Inferior parietal cortex (tissue), 1 donor: Measurements from ENCODE around the gene MYO7A.

Source experiments
- DNase-seq: peaks from one replicate; pipeline ENCODE4 v3.0.0-alpha.2; 2016; ENCODE audit errors: extremely low spot score

MYO7A gene

DNA sequence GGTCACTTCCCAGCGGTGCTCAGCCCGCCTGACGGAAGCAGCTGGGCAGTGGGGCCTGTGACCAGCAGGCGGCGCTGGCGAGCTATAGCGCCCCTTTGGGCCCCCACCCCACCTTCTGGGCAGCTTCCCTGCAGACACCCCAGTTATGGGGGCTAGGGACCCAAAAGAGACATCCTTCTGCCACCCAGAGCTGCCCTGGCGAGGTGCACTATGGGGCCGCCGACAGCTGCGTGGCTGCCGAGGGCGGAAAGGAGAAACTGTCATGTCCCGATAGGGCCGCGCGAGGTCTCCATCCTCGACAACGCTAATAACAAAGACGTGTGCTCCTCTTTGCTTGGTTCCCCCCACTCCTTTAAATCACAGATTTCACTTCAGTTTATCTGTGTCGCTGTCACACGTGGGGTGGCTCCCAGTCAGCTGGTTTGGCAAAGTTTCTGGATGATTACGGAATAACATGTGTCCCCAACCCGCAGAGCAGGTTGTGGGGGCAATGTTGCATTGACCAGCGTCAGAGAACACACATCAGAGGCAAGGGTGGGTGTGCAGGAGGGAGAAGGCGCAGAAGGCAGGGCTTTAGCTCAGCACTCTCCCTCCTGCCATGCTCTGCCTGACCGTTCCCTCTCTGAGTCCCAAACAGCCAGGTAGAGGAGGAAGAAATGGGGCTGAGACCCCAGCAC, 673 bp upstream of the MYO7A start:
- peak; percentile 73 for DNase-seq

DNA sequence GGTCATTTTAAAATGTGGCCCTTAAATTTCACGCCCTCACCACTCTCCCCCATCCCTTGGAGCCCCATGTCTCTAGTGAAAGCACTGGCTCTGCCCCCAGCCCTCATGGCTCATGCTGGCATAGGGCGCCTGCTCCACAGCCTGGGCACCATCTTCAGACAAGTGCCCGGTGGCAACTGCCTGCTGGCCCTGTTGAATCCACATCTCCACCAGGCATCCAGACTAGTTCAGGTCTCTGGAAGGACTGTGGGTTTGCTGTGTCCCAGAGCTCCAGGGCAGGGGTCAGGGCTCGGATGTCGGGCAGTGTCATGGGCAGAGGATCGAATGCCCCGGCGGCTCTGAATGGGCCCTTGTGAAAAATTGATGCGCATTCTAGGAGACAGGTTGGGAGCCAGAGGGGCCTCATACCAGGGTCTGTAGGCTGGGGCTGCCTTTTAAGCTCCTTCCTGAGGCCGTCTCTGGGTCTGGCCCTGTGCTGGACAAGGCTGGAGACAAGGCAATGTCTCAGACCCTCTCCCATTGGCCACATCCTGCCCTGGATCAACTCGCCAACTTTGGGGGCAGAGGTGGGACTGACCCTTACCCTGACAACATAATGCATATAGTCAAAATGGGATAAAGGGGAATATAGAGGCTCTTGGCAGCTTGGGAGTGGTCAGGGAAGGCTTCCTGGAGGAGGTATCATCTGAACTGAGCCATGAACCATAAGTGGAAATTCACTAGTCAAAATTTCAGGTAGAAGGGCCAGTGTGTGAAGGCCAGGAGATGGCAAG, 1.2 kb downstream of the MYO7A start:
- DNase-seq = no peak

DNA sequence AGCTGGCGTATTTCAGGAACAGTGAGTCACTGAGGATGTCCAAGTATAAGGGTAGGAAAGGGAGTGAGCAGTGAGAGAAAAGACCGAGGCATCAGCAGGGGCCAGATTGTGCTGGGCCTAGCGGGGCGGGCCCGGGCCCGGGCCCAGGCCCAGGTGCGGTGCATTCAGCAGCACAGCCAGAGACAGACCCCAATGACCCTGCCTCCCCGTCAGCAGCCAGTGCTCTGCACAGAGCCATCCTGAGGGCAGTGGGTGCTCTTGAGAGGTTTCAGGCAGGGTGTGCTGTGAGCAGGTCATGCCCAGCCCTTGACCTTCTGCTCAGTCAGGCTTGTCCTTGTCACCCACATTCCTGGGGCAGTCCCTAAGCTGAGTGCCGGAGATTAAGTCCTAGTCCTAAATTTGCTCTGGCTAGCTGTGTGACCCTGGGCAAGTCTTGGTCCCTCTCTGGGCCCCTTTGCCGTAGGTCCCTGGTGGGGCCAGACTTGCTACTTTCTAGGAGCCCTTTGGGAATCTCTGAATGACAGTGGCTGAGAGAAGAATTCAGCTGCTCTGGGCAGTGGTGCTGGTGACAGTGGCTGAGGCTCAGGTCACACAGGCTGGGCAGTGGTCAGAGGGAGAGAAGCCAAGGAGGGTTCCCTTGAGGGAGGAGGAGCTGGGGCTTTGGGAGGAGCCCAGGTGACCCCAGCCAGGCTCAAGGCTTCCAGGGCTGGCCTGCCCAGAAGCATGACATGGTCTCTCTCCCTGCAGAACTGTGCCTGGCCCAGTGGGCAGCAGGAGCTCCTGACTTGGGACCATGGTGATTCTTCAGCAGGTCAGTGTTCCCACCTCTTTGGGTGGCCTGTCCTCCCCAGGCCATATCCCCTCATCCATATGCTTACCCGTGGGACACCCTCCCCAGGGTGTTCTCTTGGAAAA, 2.1 kb downstream of the MYO7A start:
- no peak for DNase-seq

DNA sequence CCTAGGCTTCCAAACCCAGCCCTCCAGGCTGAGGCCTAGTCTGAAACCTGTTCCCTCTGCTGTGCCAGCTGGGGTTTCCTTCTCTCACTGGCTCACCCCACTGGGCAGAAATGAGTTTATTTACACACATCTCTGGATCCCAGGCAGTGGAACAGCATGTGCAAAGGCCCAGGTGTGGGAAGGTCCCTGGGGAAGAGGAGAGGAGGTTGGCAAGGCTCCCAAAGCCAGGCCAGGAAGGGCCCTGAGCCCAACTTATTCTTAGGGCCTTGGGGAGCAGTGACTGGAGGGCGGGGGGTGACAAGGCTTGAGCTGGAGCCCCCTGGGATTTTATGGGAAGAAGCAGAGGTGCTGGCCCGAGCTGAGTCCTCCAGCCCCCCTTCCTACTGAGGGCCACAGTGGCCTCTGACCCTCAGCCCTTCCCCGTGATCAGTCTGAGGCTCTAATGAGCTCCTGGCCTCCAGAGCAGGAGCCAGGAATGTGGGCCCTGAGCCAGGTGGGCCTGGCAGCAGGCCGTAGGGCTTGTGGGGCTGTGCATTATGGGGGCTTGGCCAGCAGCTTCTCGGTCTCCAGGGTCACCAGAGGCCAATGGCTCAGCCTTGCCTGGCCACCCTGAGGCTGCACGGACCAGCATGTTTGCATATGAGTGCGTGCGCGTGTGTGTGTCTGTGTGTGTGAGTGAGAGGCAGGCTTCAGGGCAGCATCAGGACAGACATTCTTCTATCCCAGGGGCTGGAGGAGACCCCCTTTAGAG, 2.9 kb downstream of the MYO7A start:
- no peak for DNase-seq

DNA sequence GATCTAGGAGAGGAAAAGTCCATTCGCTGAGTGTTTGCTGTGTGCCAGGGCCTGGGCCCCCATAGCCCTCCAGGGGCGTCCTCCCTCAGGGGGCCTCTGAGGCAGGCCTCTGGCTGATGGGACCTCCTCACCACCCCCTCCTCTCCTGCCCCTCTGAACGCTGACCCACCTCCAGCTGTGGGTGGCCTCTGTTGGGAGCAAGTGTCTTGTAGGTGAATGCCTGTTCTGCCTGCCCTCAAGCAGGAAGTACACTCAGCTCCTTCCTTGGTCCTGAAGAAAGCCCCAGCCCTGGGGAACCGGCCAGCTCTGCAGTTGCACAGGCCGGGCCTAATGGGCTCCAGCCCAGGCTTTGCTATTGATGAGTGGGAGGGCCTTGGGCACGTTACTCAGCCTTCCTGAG, 3.5 kb downstream of the MYO7A start:
- no peak for DNase-seq

DNA sequence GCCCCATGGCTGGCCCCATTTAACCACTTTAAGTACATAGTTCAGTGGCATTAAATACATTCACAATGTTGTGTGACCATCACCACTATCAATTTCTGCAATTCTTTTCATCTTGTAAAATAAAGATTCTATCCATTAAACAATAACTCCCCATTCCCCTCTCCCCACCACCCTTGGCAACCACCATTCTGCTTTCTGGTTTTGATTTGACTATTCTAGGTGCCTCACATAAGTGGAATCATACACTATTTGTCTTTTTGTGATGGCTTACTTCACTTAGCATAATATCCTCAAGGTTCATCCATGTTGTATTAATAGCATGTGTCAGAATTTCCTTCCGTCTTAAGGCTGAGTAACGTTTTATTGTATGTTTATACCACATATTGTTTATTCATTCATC, 7.0 kb downstream of the MYO7A start:
- no peak for DNase-seq

DNA sequence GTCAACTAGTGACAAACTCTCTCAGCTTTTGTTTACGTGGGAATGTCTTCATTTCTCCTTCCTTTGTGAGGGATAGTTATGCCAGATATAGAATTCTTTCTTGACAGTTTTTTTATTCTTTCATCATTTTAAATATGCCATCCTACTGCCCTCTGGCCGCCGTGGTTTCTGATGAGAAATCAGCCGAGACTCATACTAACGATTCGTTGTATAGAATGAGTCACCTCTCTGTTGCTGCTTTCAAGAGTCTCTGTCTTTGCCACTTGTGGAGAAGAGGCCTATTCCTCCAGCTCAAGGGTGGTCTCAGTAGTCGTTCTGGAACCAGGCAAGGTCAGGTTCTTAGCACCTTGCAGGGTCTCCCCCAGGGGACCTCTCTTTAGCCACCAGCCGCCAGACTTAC, 8.0 kb downstream of the MYO7A start:
- no peak for DNase-seq

DNA sequence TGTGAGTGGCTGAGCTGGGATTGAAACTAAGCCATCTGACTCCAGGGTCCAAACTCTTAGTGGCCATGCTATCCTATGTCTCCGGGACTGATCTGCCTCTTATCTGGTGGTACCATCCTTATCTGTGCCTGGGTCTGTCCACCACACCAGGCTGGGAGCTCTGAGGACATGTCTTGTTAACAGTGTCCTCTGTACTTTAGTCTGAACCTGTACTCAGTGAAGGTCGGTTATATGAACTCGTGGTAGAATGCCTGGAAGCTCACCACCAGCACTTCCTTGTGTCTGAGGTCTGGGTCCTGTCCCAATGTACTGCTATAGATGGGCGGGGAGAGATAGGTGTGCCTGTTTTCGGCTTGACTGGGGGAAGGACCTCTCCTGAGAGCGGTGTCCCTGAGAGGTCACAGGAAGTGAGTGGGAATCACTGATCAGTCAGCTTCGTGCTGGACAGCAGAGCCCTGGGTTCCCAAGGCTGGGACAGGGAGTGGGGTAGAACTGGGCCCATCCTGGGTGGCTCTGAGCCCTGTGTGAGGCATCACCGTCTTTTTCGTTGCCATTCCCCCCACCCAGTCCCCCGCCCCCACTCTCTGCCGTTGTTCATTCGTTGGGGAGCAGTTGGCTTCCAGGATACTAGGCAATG, 8.9 kb downstream of the MYO7A start:
- DNase-seq = no peak

DNA sequence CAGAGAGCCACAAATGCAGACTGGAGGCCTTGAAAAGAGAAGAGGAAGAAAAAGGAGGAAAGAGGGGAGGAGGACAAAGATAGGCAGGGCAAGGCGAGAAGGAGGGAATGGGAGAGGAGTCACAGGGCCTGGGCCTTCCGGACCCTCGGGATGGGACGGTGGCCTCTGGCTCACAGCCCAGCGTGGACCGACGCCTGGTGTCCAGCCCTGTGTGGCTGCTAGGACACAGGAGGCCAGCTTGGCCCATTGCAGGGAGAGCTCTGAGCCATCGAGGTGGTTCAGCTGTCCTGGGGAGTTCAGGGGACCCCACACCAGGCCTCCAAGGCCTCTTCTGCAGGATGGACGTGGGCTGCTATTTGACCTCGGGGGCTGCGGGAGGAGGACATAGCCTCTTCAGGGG, 9.4 kb downstream of the MYO7A start:
- DNase-seq = no peak

DNA sequence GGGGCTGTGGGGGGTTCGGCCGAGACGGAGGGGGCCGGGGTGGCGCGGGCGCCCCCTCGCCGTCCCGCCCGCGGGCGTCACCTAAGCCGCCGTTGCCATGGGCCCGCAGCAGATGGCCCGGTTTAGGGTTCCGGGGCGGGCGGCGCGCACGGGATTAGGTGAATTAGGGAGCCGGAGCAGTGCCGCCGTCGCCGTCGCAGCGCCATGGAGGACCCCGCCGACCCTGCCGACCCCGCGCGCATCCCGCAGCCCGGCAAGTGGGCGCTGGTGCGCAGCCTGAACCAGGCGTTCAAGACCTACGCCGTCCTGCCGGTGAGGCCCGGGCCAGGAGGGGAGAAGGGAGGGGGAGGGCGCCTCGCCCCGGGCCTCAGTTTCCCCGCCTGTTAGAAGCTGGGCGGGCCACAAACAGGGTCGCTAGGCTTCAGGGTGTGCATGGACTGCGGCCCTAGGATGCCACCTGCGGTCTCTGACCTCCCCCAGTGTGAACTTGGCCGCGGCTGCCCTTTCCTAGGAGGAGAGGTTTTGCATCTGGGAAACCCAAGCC, 10.1 kb downstream of the MYO7A start:
- DNase-seq = no peak

DNA sequence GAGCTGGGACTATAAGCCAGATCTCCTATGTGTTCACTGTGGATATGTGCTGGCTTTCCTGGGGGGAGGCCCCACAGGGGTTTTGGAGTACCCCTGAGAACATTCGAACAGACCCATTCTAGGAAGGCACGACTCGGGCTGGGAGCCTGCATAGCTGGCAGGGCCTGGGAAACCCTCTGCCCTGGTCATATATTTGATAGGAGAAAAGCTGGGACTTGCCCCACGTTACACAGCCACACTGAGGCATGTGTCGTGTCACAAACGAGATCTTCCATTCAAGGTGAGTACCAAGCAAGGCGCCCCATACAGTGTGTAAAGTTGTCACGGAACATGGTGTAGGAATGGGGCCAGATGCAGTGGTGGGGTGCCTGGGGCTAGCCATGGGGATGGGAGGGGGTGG, 11.2 kb downstream of the MYO7A start:
- DNase-seq = no peak

DNA sequence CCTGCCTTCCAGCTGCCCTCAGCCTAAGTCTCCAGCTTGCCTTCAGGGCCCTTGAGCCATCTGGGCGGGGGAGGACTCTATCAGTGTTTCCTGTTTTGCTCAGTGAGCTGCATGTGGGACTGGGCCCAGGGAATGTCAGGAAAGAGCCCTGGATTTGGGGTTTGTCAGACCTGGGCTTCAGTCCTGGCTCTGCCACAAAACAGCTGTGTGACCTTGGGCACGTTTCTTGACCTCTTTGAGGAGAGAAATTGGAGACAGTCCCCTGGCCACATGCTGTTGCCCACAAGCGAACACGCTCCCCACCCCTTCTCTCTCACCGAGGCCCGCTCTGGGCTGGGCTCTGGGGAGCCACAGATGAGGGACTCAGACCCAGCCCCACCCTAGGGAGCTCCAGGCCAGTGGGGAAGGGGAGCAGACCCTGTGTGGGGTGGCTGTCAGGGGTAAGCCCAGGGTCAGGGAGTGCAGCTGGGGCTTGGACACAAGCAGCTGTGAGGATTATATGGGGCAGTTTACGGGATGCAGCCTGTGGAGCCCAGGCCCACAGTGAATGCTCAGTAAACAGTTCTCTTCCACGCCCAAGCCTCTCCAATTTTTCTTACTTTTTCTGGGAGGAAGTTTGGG, 12.3 kb downstream of the MYO7A start:
- DNase-seq = no peak

DNA sequence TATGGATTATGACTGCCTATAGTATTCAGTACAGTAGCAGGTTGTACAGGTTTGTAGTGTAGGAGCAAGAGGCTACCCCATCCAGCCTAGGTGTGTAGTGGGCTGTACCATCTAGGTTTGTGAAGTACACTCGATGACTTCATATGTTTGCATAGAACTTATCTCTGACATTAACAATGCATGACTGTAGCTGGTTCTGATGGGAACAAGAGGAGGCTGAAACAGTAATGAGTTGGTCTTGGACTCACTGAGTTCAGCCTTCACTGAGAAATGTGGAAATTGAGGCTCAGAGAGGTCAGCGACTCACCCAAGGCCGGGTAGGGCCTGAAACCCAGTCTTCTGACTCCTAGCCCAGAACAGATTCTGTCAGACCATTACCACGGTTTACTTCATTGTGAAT, 13.0 kb downstream of the MYO7A start:
- no peak for DNase-seq

DNA sequence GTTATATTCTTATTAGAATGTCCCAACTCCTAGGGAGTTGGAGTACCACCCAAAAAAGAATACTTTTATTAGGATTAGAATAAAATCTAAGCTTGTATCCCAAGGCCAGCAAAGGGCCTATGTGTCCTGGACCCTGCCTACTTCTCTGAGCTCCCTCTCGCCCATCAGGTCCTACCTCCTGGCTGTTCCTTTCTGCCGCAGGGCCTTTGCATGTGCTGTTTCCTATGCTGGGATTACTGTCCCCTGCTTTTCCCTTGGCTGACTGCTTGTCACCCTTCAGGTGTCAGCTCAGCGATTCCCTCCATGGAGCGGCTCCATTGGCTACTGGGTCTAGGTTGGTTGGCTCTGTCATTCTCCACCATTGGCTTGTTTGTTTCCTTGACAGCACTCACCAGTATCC, 13.4 kb downstream of the MYO7A start:
- DNase-seq = no peak

DNA sequence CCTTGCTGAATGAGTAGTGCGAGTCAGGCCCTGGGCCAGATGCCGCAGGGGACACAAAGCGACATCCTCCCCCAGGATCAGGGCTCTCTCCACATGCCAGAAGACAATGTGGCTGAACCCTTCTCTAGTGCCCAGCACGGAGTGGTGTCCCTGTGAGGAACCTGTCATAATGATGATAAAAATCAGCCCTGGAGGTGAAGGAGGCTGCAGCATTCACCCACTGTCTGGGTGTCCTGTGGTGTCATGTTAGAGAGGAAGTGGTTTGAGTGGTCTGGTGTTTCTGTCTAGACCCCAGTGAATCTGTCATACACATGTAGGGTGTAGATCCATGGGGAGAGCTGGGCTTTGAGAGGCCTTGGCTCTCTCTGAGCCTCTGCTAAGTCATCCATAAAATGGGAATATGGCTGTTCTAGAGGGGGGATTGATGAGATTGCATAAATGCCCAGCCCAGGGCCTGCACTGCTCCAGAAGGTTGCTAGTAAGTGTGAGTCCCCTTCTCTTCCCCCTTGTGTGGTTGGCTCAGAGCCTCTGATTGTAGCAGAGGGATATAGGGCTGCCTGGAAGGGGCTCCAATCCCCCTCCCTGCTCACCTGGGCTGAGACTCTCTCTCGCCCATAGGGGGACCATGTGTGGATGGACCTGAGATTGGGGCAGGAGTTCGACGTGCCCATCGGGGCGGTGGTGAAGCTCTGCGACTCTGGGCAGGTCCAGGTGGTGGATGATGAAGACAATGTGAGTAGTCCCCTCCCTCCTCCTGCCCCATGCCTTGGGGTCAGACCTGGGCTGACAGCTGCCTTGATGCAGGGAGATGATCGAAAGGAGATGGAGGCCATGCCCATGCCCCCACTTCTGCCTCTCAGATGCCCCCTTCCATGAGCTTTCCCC, 14.3 kb downstream of the MYO7A start:
- no peak for DNase-seq

DNA sequence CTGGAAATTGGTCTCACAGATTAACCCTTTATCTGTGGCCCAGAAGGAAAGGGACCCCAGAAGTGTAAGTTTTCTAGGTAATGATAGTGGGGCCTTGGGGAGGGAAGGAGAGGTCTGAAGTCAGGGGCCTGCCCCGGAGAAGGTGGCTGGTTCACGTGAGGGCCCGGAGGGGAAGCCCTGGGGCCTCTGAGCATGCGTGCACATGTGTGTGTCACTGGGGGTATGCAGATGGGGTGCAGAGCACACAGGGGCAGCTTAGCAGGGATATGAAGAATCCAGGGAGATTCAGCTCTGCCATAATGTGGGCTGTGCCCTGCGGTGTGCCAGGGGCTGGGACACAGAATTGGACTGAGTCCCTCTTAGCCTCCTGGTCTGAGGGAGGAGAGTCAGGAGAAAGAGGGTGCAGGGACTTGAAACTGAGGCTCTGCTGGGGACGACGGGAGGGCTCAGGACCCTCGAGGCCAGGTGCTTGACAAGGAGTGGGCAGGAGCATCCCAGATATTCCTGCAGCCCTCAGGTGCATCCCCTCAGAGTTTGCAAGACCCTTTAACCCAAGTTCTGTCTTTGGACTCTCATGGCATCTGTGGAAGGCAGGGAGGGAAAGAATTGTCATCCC, 15.5 kb downstream of the MYO7A start:
- DNase-seq = no peak

DNA sequence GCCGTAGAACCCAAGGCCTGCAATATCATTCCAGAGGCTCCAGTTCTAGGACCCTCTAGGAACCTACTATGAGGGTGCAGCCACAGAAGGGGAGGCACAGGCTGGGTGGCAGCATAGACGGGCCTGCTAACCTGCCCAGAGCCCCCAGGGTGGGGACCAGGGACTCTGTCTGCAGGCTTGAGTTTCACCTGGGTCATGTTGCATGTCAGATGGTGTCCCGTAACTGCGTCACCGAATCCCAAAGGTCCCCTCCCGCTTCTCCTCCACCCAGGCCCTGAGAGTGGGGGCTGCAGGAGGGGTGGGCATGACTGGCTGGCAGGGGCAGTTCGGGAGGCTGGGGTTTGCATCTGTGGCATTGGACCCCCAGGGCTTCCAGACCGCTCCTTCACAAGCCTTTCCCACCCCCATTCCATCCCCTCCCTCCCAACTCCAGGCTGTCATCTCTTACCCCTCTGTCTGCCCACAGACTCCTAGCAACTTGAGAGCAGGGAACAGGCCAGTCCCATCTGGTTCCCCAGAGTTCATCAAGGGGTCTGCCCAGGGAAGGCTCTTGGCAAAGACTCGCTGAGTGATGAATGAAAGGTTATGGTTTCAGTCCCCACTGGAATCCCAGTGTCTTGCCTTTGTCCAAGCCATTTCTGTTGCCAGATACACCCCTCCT, 16.3 kb downstream of the MYO7A start:
- no peak for DNase-seq

DNA sequence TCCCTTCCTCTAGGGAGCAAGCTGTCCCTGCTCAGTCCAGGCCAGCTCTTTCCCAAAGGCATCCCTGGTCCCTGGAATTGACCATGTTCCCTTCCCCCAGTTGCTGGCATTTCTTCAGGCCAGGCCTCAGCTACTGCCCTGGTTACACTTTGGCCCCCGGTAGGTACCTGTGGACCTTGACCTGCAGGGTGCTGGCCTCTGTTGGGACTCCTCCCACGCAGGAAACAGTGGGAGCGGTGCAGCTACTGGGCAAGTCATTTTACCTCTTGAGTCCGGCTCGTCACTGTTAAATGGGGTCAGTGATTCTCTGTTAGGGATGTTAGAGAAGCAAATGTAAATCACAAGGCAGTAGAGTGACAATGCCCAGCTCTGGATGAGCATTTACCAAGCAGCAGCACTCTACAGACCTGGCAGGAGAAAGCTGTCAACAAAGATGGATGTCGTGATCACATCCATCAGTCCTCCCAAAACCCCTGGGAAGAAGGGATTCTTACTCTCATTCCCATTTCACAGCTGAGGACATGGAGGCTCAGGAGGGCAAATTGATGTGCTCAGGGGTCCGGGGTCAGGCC, 16.9 kb downstream of the MYO7A start:
- no peak for DNase-seq
